ENCODE data around the gene STIP1. TPM values are rescaled to one million over a fixed set of nuclear protein-coding genes. Genes with fewer than 3 reads are reported as not detected.

The STIP1 gene
- total RNA-seq, 1 experiment from 2014 or later: 557 TPM

DNA sequence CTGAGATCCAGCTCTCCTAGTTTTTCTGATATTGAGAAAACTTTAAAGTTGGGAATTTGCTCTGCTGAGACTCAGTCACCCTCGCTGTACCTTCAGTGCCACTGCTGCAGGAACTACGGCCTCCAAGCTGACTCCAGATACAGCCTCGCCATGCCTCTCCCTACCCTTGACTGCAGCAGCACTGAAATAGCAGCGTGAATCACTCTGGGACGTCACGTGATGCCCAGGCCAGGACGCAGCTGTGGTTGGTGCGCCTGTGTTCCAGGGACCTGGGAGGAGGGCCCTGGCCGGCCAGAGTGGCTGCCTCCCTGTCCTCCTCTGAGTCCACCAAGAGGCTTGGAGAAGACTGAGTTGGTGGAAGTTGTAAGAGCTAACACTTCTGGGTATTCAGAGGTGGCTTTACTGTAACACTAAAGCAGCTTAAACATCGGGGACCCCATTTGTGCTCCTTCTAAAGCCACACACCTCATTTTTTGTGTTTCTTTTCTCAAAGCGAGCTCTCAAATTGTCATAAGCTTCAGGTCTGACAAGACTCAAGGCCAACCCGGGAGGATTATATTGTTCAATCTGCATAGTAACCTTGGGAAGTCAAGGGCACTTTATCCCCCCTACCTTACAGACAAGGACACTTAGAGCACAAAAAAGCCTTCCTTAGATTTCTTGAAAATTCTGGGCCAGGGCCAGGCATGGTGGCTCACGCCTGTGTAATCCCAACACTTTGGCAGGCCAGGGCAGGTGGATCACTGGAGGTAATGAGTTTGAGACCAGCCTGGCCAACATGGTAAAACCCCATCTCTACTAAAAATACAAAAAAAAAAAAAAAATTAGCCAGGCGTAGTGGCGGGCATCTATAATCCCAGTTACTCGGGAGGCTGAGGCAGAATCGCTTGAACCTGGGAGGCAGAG lies 4.2 kb upstream of the STIP1 start:
- Histone ChIP-seq H3K4me3 (ENCODE audit: low read length) (peak overlapping the region; percentile 22; the same call in 1 of the 2 replicates), H3K4me1 (ENCODE audit: insufficient read depth, low read length) (peaks cover 24% of the 10 kb centered on the region), H3K9me2 (replicated peaks; ENCODE audit: low read length) (no peaks in the 10 kb centered on the region), H3K9me3 (ENCODE audit: low read length) (no peaks in the 10 kb centered on the region), H3K27ac (ENCODE audit: low read length) (peak overlapping the region; percentile 4; the same call in 1 of the 2 replicates), H4K20me1 (ENCODE audit: low read length) (no peaks in the 10 kb centered on the region), H3K36me3 (ENCODE audit: low read depth, low read length) (no peaks in the 10 kb centered on the region), H3K27me3 (ENCODE audit: low read length) (no peaks in the 10 kb centered on the region), H3K9ac (ENCODE audit: low read length) (peak overlapping the region; percentile 2; the same call in 1 of the 2 replicates), H3F3A (ENCODE audit: low read length, unreplicated experiment) (peaks cover 4% of the 10 kb centered on the region), H3K79me2 (ENCODE audit: low read length) (peaks cover 28% of the 10 kb centered on the region), H2AFZ (ENCODE audit: low read length) (peak overlapping the region; percentile 43; the same call in 1 of the 2 replicates), H3K4me2 (ENCODE audit: low read length) (peak overlapping the region; percentile 54)
- intact Hi-C loops (cut with micrococcal nuclease): loop anchor here (10.0 kb wide), 1 partner anchor 1457 kb away; the partner anchor contains the start of genes HNRNPUL2 and TTC9C
- peak; percentile 51 for ATAC-seq
- DNase-seq: peak; percentile 93
- ChIA-PET CTCF (interaction anchor here (0.9 kb wide), 1 partner anchor 173 kb away, joined by 4 read pairs; no protein-coding TSS in a partner anchor), POLR2A (ENCODE audit: unreplicated experiment) (interaction anchor here (0.6 to 0.8 kb wide), 2 partner anchors 15 to 64 kb away, joined by 3 to 5 read pairs; no protein-coding TSS in a partner anchor)
- TF ChIP-seq EZH2 (IDR thresholded peaks at IDR 0.05; ENCODE audit: low read length, unreplicated experiment) (no peak), EZH2phosphoT487 (IDR thresholded peaks at IDR 0.05; ENCODE audit: borderline replicate concordance, low read length) (no peak)
- TF ChIP-seq, protein P1, sequence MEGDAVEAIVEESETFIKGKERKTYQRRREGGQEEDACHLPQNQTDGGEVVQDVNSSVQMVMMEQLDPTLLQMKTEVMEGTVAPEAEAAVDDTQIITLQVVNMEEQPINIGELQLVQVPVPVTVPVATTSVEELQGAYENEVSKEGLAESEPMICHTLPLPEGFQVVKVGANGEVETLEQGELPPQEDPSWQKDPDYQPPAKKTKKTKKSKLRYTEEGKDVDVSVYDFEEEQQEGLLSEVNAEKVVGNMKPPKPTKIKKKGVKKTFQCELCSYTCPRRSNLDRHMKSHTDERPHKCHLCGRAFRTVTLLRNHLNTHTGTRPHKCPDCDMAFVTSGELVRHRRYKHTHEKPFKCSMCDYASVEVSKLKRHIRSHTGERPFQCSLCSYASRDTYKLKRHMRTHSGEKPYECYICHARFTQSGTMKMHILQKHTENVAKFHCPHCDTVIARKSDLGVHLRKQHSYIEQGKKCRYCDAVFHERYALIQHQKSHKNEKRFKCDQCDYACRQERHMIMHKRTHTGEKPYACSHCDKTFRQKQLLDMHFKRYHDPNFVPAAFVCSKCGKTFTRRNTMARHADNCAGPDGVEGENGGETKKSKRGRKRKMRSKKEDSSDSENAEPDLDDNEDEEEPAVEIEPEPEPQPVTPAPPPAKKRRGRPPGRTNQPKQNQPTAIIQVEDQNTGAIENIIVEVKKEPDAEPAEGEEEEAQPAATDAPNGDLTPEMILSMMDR (conservative IDR thresholded peaks at IDR 0.05; ENCODE audit: low read depth, low read length): no peak
- no TSS peak for BruUV-seq (replicated peaks)

DNA sequence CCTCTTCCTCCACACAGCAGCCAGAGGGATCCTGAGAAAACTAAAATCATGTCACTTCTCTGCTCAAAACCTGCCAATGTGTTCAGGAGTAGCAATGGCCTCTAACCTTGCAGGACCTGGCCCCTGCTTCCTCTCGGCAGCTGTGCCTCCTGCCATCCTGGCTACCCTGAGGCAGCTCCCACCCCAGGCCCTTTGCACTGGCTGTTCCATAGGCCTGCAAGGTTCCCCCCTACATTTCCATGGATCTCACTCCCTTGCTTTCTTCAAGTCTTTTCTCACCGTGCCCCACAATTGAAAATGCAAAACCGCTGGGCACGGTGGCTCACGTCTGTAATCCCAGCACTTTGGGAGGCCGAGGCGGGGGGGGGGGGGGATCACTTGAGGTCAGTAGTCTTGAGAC lies 2.1 kb upstream of the STIP1 start:
- POLR2A ChIA-PET (ENCODE audit: unreplicated experiment): no interaction called here

More for the DNA sequence above, 2.1 kb upstream of the STIP1 start:
- no peak overlapping the region for H3K27ac ChIP-seq (ENCODE audit: low read length)
- peaks cover 8% of the 10 kb centered on the region for H3K36me3 ChIP-seq (ENCODE audit: low read depth, low read length)
- H3K27me3 ChIP-seq (ENCODE audit: low read length): no peaks in the 10 kb centered on the region
- no peaks in the 10 kb centered on the region for H3K9me2 ChIP-seq (replicated peaks; ENCODE audit: low read length)
- intact Hi-C loops (cut with micrococcal nuclease): loop anchor here (2.0 to 10.0 kb wide), 2 partner anchors 17 to 1459 kb away; partner anchors contain the start of genes HNRNPUL2, MACROD1 and TTC9C
- DNase-seq (no peak), ATAC-seq (no peak)
- CTCF ChIA-PET: interaction anchor here (0.6 kb wide), 2 partner anchors 13 to 69 kb away, joined by 6 to 11 read pairs; no protein-coding TSS in a partner anchor
- H3K9ac ChIP-seq (ENCODE audit: low read length): no peak overlapping the region
- H3K9me3 ChIP-seq (ENCODE audit: low read length): no peaks in the 10 kb centered on the region
- peaks cover 24% of the 10 kb centered on the region for H3K4me1 ChIP-seq (ENCODE audit: insufficient read depth, low read length)
- BruUV-seq (replicated peaks): no TSS peak
- H3K4me2 ChIP-seq (ENCODE audit: low read length): peak overlapping the region; percentile 94
- peaks cover 28% of the 10 kb centered on the region for H3K79me2 ChIP-seq (ENCODE audit: low read length)
- TF ChIP-seq, protein P1 (conservative IDR thresholded peaks at IDR 0.05; ENCODE audit: low read depth, low read length): no peak
- H3K4me3 ChIP-seq (ENCODE audit: low read length): peak overlapping the region; percentile 81
- H4K20me1 ChIP-seq (ENCODE audit: low read length): no peaks in the 10 kb centered on the region; the same call in 1 of the 2 replicates
- peaks cover 4% of the 10 kb centered on the region for H3F3A ChIP-seq (ENCODE audit: low read length, unreplicated experiment)
- H2AFZ ChIP-seq (ENCODE audit: low read length): no peak overlapping the region
